ENCODE data around the gene MYO7A.

DNA sequence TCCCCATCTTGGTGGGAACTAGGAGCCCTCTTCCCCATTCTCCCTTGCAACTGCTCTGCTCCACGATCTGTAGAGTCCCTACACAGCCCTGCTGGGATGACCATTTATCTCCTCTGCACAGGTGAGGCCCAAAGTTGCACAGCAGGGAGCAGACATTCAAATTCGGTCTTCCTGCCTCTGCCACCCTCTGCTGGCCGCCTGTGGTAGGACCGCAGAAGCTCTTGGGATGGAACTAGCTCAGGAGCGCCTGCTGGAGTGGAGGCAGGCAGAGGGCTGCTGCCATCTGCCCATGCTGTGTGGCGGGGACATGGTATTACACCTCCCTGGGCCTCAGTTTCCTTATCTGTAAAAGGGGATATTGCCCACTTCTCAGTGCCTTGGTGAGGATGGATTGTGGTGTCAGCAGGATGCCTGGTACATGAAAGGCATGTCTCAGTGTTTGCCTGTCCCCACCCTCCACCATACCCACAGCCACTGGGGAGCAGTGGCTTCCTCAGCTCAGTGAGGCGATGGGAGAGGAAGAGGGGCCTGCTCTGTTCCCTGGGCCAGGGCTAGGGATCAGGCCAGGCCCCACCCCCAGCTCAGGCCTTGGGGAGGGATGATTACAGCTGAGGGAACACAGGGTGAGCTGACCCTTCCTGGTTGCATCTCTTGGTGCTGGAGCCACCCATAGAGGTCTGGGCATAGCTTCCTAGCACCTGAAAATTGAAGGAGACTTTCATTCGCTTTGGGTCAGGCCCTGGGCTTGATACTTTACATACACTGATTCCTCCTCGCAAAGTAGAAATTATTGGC, 36.7 kb upstream of the MYO7A start:
- TF ChIP-seq, protein P1, sequence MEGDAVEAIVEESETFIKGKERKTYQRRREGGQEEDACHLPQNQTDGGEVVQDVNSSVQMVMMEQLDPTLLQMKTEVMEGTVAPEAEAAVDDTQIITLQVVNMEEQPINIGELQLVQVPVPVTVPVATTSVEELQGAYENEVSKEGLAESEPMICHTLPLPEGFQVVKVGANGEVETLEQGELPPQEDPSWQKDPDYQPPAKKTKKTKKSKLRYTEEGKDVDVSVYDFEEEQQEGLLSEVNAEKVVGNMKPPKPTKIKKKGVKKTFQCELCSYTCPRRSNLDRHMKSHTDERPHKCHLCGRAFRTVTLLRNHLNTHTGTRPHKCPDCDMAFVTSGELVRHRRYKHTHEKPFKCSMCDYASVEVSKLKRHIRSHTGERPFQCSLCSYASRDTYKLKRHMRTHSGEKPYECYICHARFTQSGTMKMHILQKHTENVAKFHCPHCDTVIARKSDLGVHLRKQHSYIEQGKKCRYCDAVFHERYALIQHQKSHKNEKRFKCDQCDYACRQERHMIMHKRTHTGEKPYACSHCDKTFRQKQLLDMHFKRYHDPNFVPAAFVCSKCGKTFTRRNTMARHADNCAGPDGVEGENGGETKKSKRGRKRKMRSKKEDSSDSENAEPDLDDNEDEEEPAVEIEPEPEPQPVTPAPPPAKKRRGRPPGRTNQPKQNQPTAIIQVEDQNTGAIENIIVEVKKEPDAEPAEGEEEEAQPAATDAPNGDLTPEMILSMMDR (conservative IDR thresholded peaks at IDR 0.05; ENCODE audit: low read length) = peak; percentile 97
- no peak for TF ChIP-seq EZH2phosphoT487 (IDR thresholded peaks at IDR 0.05; ENCODE audit: borderline replicate concordance)

Data from Loucy (cell line).